Measurements from ENCODE around the gene PRR35. TPM values are rescaled to one million over a fixed set of nuclear protein-coding genes. Genes with fewer than 3 reads are reported as not detected.

PRR35 gene
- polyA plus RNA-seq, 1 donor from 2014 or later: not detected

GRCh38 chr16:529012-529575 lies 31.1 kb upstream of the PRR35 start:
- Histone ChIP-seq H3K9ac (ENCODE audit: low read length) (peak overlapping the region; percentile 72), H3K4me3 (ENCODE audit: low read length) (peak overlapping the region; percentile 89), H3K9me2 (ENCODE audit: insufficient read depth, low read length) (no peaks in the 10 kb centered on the region), H4K20me1 (ENCODE audit: insufficient read depth) (no peaks in the 10 kb centered on the region), H3K4me2 (ENCODE audit: low read length) (peak overlapping the region; percentile 72), H2AFZ (ENCODE audit: low read depth, low read length) (no peak overlapping the region), H3K9me3 (ENCODE audit: low read length) (no peaks in the 10 kb centered on the region), H3F3A (ENCODE audit: insufficient read depth, low read length, poor library complexity, severe bottlenecking) (no peaks in the 10 kb centered on the region), H3K36me3 (ENCODE audit: insufficient read depth, low read length) (no peaks in the 10 kb centered on the region), H3K79me2 (replicated peaks; ENCODE audit: insufficient read depth, low read length) (peaks cover 16% of the 10 kb centered on the region), H3K27me3 (ENCODE audit: insufficient read depth, low read depth, low read length) (no peaks in the 10 kb centered on the region), H3K27ac (ENCODE audit: low read length) (no peak overlapping the region)
- no peak for TF ChIP-seq EP300 (conservative IDR thresholded peaks at IDR 0.05; ENCODE audit: poor library complexity, severe bottlenecking)
- no peak for TF ChIP-seq RAD21 (conservative IDR thresholded peaks at IDR 0.05)
- TF ChIP-seq EZH2 (IDR thresholded peaks at IDR 0.05; ENCODE audit: borderline replicate concordance, insufficient read depth, low read length, poor library complexity, severe bottlenecking): no peak
- no peak for TF ChIP-seq MXI1 (conservative IDR thresholded peaks at IDR 0.05; ENCODE audit: poor library complexity, severe bottlenecking)
- TF ChIP-seq SMC3 (conservative IDR thresholded peaks at IDR 0.05; ENCODE audit: poor library complexity): no peak
- no peak for TF ChIP-seq POLR2AphosphoS5 (IDR thresholded peaks at IDR 0.05)
- TF ChIP-seq CTCF (IDR thresholded peaks at IDR 0.05; ENCODE audit: poor library complexity, severe bottlenecking): no peak
- no peak for TF ChIP-seq REST (IDR thresholded peaks at IDR 0.05; ENCODE audit: borderline replicate concordance)
- no peak for TF ChIP-seq TAF1 (IDR thresholded peaks at IDR 0.05; ENCODE audit: low read depth)

DNA sequence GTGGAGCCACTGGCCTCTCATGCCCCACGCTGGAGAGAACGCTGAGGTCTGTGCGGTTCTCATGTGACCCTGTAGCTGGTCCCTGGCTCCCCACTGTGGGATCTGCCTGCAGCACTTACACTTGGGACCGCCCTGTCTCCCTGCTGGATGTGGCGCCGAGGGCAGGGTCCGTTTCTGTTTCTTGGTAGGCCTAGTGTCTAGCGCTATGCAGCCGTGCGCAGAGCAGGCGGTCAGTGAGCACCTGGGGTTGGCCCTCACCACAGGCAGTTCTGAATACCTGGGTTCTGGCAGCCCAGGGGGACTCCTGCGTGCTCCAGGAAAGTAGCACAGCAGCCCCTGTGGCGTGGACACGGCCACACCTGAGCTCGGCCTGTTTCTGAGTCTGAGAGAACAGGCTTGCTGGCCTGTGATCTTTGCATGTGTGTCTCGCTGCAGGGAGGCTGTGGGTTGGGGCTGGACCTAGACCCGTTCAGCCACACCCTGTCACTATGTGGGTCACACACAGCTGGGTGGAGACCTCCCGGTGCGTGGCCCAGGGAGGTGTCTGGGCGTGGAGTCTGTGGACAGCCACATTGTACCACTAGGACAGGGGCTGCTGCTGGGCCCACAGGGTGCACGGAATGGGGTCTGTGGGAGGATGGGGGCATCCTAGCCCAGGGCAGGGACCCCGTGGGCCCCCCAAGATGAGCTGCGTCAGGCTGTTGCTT lies 29.9 kb upstream of the PRR35 start:
- H3K4me2 ChIP-seq (ENCODE audit: low read length): no peak overlapping the region
- H3K27me3 ChIP-seq (ENCODE audit: insufficient read depth, low read depth, low read length): no peaks in the 10 kb centered on the region
- H3K27ac ChIP-seq (ENCODE audit: low read length): no peak overlapping the region
- H3K9me2 ChIP-seq (ENCODE audit: insufficient read depth, low read length): no peaks in the 10 kb centered on the region
- no peaks in the 10 kb centered on the region for H3K9me3 ChIP-seq (ENCODE audit: low read length)
- H3K36me3 ChIP-seq (ENCODE audit: insufficient read depth, low read length): no peaks in the 10 kb centered on the region
- H3K79me2 ChIP-seq (replicated peaks; ENCODE audit: insufficient read depth, low read length): peaks cover 16% of the 10 kb centered on the region
- no peak overlapping the region for H3K9ac ChIP-seq (ENCODE audit: low read length)
- H3F3A ChIP-seq (ENCODE audit: insufficient read depth, low read length, poor library complexity, severe bottlenecking): no peaks in the 10 kb centered on the region
- H4K20me1 ChIP-seq (ENCODE audit: insufficient read depth): no peaks in the 10 kb centered on the region
- TF ChIP-seq RAD21 (conservative IDR thresholded peaks at IDR 0.05): no peak
- no peak for TF ChIP-seq REST (IDR thresholded peaks at IDR 0.05; ENCODE audit: borderline replicate concordance)
- TF ChIP-seq EZH2 (IDR thresholded peaks at IDR 0.05; ENCODE audit: borderline replicate concordance, insufficient read depth, low read length, poor library complexity, severe bottlenecking): no peak
- no peak for TF ChIP-seq EP300 (conservative IDR thresholded peaks at IDR 0.05; ENCODE audit: poor library complexity, severe bottlenecking)
- H3K4me3 ChIP-seq (ENCODE audit: low read length): no peak overlapping the region
- H2AFZ ChIP-seq (ENCODE audit: low read depth, low read length): no peak overlapping the region
